ENCODE results near the gene LINC00305.

The LINC00305 gene

DNA sequence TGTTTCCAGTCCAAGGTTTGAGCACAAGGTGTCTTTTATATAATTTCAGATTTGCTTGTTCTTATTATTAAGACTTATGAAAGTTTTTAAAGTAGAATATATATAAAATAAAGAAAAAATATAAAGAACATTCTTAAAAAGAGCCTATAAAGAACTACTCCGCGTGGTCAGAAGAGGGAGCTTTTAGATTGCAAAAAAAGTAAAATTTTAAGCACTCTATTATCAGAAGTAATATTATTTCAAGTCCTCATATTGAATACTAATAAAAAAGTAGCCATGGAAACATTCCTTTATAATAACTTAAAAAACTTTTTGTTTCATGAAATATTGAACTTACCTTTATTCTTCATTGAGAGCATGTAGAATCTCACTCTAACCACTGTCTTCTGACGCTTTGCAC is 51.4 kb downstream of the LINC00305 start:
- TF ChIP-seq, protein P1, sequence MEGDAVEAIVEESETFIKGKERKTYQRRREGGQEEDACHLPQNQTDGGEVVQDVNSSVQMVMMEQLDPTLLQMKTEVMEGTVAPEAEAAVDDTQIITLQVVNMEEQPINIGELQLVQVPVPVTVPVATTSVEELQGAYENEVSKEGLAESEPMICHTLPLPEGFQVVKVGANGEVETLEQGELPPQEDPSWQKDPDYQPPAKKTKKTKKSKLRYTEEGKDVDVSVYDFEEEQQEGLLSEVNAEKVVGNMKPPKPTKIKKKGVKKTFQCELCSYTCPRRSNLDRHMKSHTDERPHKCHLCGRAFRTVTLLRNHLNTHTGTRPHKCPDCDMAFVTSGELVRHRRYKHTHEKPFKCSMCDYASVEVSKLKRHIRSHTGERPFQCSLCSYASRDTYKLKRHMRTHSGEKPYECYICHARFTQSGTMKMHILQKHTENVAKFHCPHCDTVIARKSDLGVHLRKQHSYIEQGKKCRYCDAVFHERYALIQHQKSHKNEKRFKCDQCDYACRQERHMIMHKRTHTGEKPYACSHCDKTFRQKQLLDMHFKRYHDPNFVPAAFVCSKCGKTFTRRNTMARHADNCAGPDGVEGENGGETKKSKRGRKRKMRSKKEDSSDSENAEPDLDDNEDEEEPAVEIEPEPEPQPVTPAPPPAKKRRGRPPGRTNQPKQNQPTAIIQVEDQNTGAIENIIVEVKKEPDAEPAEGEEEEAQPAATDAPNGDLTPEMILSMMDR (IDR thresholded peaks at IDR 0.05; ENCODE audit: low read depth, low read length): no peak
- Histone ChIP-seq H3K27me3 (ENCODE audit: insufficient read depth, low read depth, severe bottlenecking) (no peaks in the 10 kb centered on the region), H3K9me3 (ENCODE audit: severe bottlenecking) (no peaks in the 10 kb centered on the region), H3K36me3 (no peaks in the 10 kb centered on the region), H3K4me3 (ENCODE audit: low read depth, low read length) (no peak overlapping the region), H3K27ac (no peak overlapping the region)
- no peak for DNase-seq

GRCh38 chr18:64095056-64095455 is 53.8 kb downstream of the LINC00305 start:
- H3K27ac ChIP-seq: no peak overlapping the region
- no peak for DNase-seq
- TF ChIP-seq, protein P1 (IDR thresholded peaks at IDR 0.05; ENCODE audit: low read depth, low read length): no peak
- no peak overlapping the region for H3K4me3 ChIP-seq (ENCODE audit: low read depth, low read length)
- no peaks in the 10 kb centered on the region for H3K27me3 ChIP-seq (ENCODE audit: insufficient read depth, low read depth, severe bottlenecking)
- H3K9me3 ChIP-seq (ENCODE audit: severe bottlenecking): no peaks in the 10 kb centered on the region
- H3K36me3 ChIP-seq: no peaks in the 10 kb centered on the region

DNA sequence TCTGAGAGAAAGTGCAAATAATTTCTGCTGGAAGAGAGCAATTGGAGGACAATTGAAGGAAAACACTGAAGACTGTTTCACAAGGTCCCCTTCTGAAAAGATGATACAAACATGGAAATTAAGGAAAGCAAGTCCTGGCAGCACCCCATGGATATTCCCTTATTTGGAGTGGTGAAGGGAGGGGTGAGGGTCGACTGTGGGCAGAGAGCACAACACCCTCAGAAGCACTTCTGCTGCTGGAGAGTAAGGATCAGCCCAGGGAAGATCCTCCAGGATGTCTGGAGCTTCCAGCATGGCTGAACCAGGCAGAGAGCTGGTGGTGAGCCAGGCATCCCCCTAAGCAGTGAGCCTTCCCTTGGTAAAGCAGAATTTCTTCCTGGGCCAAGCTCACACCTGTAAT is 54.7 kb downstream of the LINC00305 start:
- no peaks in the 10 kb centered on the region for H3K27me3 ChIP-seq (ENCODE audit: insufficient read depth, low read depth, severe bottlenecking)

DNA sequence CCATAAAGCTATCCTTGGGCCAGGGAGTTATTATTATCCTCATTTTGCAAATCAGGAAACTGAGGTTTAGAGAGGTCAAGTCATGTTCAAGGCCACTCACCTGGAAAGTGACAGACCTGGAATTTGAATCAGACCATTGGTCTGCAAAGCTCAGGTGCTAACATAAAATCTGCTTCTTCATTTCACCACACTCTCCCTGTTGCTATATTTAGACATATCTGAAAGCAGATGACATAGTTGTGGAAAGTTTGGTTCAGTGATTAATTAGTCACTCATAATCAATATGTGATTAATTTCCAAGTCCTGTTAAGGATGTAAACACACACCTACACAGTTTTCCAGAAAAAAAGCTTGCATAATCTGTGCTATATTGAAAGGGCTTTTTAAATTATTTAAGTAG is 57.4 kb downstream of the LINC00305 start:
- no peaks in the 10 kb centered on the region for H3K27me3 ChIP-seq (ENCODE audit: insufficient read depth, low read depth, severe bottlenecking)
- TF ChIP-seq, protein P1 (IDR thresholded peaks at IDR 0.05; ENCODE audit: low read depth, low read length): no peak
- DNase-seq: no peak
- no peaks in the 10 kb centered on the region for H3K36me3 ChIP-seq
- H3K9me3 ChIP-seq (ENCODE audit: severe bottlenecking): no peaks in the 10 kb centered on the region
- H3K27ac ChIP-seq: no peak overlapping the region
- no peak overlapping the region for H3K4me3 ChIP-seq (ENCODE audit: low read depth, low read length)

More for the DNA sequence above, 54.7 kb downstream of the LINC00305 start:
- no peaks in the 10 kb centered on the region for H3K9me3 ChIP-seq (ENCODE audit: severe bottlenecking)
- TF ChIP-seq, protein P1 (IDR thresholded peaks at IDR 0.05; ENCODE audit: low read depth, low read length): no peak
- H3K4me3 ChIP-seq (ENCODE audit: low read depth, low read length): no peak overlapping the region
- no peak for DNase-seq
- H3K27ac ChIP-seq: no peak overlapping the region
- H3K36me3 ChIP-seq: no peaks in the 10 kb centered on the region

GRCh38 chr18:64090876-64091275 is 58.0 kb downstream of the LINC00305 start:
- no peak overlapping the region for H3K4me3 ChIP-seq (ENCODE audit: low read depth, low read length)
- no peak for DNase-seq
- no peaks in the 10 kb centered on the region for H3K9me3 ChIP-seq (ENCODE audit: severe bottlenecking)
- H3K27ac ChIP-seq: no peak overlapping the region
- TF ChIP-seq, protein P1 (IDR thresholded peaks at IDR 0.05; ENCODE audit: low read depth, low read length): no peak
- H3K36me3 ChIP-seq: no peaks in the 10 kb centered on the region
- no peaks in the 10 kb centered on the region for H3K27me3 ChIP-seq (ENCODE audit: insufficient read depth, low read depth, severe bottlenecking)

DNA sequence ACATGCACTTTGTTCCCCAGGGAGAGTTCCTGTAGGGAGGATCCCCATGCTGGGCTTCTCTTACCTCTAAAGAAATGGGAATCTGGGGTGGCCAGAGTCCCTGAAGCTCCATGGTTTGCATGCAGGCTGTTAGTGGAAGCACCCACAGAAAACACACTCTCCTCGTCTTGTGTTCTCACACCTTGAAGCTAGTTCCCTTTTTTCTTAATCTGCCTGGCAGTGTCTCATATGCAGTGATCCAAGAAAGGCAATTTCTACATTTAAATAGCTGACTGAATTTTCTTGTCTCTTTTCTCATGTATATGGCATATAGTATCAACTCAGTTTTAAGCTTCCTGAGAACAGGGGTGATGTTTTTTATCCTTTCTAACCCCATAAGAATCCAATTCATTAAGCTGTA is 65.0 kb downstream of the LINC00305 start:
- TF ChIP-seq, protein P1 (IDR thresholded peaks at IDR 0.05; ENCODE audit: low read depth, low read length): no peak
- Histone ChIP-seq H3K9me3 (ENCODE audit: severe bottlenecking) (no peaks in the 10 kb centered on the region), H3K27me3 (ENCODE audit: insufficient read depth, low read depth, severe bottlenecking) (no peaks in the 10 kb centered on the region), H3K4me3 (ENCODE audit: low read depth, low read length) (no peak overlapping the region), H3K27ac (no peak overlapping the region), H3K36me3 (no peaks in the 10 kb centered on the region)
- DNase-seq: no peak

Measured in WERI-Rb-1 (cell line).